NCI-H128 (cell line): ENCODE data around the gene ERC2.
"Not testable (repeated sequence)": the region's sequence is repeated elsewhere in the genome, so short reads cannot be mapped to it uniquely, and the experiment has no call there.

Experiments
- DNase-seq: peaks from one replicate; lab custom pipeline; 2025; ENCODE audit not compliant: unreplicated experiment; lab: John Stamatoyannopoulos, UW

The ERC2 gene

GRCh38 chr3:56015374-56015773 lies 452.9 kb downstream of the ERC2 start:
- not testable (repeated sequence) for DNase-seq

DNA sequence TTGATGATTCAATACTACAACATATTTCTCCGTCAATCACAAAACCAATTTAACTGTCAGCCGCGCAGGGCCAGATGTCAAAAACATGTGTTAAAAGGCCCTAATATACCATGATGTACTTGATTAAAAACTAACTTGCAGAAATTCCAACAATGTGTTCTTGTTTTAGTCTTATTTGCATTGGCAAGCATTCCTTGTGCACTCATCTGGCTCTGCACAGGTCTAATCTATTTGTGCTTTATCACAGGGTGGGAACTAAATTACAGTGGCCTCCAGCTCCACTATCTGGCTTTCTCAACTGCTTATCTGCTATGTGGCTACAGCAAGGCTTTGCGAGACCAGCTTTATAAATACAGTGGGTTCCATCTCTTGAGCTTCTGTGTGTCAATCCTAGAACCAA lies 455.5 kb downstream of the ERC2 start:
- no peak for DNase-seq

GRCh38 chr3:56005196-56005805 lies 463.0 kb downstream of the ERC2 start:
- DNase-seq, result no peak

DNA sequence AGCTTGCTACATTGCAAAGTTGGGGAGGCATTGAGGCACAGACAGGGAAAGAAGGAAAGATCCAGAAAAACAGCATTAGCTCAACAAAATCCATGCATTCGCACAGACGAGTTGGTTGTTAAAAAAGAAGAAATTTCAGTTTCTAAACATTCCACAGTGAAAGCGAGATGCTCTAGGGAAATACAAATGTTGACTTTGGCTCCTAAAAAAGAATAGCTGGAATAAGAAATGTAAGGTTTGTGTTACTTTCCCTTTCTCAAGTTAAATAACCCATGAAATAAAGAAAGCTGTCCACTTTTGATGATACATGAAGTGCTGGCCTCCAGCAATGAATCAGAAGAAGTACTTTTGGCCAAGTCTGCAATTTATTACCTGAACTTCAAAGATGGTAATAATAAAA lies 465.1 kb downstream of the ERC2 start:
- DNase-seq, result no peak

DNA sequence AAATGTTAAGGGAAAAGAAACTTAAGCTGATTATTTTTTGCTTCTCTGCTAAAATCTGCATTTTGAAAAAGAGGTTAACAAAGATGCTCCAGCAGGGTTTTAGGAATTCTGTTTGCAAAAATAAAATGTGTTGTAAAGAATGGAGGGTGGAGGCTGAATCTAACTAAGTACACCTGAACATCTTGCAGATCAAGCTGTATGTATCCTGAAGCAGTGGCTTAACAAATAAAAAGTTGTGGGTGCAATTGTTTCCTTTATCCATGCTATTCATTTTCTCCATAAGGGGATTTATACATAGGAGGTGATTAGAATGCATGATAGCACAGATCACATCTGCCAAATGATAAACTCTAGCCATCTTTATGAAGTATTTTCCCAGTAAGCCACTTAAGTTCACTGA lies 466.3 kb downstream of the ERC2 start:
- no peak for DNase-seq

DNA sequence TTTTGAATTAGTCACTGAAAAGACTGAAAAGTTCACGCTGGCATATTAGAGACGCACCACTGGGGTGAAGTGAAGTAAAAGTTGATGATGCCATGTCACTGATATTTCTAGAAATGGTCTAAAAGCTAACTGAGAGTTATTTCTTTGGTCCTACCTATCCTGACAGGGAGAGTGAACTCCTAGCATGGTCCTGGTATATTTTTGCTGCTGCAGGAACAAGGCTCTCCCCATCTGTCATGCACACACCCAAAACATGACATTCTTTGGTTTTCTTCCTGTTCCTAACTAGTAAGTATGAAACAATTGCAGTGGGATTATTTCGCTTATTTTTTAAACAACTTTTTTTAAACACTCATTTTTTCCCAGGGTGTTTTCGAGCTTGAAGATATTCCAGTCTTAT lies 466.7 kb downstream of the ERC2 start:
- no peak for DNase-seq

DNA sequence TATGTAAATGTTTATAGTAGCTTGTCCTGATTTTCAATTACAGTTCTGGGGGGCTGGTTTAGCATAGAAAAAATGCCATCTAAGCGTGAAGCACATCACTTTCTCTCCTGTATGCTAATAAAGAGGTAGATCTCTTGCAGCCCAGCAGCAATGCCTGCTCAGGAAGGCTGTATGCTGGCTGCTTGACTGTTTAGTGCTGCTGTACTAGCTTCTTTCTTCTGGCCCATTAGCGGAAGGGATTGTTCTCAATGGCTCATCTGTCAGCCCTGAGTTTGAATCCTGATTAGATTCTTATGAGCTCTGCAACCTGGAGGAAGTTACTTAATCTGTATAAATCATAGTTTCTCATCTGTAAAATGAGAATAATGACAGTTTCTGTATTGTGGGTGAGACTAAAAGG lies 478.9 kb downstream of the ERC2 start:
- no peak for DNase-seq

- no peak for DNase-seq
Measured at GRCh38 chr3:55988905-55989304, 479.4 kb downstream of the ERC2 start.

DNA sequence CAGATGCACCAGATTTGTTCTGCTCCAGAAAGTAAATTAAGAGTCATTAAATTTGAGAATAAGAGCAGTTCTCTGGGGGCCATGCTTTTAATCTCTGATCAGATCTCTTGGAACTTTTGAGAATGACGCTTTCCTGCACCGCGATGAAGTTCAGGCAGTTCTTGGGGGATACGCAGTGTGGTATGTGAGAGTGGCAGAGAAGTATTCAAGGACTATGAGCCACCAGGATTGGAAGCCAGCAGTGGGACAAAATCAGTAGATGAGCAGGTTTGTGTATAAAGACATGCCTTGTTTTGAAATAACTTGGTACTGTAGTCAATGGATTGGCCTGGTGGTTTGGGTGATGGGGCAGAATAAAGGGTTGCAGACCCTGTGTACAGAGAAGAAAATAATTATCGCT lies 483.6 kb downstream of the ERC2 start:
- no peak for DNase-seq

DNA sequence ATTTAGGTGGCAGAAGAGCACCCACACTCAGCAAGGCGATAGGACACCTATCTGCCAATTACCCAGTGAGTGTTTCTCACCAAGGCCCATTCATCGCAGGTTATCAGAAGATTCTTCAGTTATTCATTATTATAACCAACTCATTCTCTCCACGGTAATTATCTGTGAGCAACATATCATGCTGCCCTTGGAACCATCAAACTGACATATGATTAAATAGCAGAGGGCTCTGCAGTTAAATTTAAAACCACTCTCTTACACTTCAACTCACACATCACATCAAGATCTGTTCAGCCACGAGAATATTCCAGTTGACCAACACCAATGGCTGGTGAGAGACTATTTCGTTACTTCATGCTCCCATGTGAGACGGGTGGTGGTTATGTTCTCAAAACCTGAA lies 489.3 kb downstream of the ERC2 start:
- no peak for DNase-seq

- no peak for DNase-seq
Measured at GRCh38 chr3:55974421-55975165, 493.7 kb downstream of the ERC2 start.

- no peak for DNase-seq
Measured at GRCh38 chr3:55969634-55970033, 498.6 kb downstream of the ERC2 start.

DNA sequence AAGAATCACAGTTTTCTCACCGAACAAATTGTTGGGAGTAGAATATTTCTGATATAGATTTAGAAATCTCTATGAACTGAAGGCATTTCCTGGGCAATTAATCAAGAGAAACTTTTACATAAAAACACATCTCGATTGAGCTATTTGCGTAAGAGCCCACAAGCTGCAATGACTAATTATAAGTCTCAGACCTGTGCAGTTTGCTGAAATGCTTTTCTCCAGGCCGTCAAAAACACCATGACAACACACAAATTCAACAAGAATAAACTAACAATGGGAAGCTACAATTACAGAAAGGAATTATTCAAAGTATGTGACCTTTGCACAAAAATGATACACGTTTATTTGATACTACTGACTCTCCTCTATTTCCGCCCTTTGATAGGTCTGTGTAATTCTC lies 499.9 kb downstream of the ERC2 start:
- DNase-seq, result no peak

- no peak for DNase-seq
Measured at GRCh38 chr3:55966566-55966965, 501.7 kb downstream of the ERC2 start.

DNA sequence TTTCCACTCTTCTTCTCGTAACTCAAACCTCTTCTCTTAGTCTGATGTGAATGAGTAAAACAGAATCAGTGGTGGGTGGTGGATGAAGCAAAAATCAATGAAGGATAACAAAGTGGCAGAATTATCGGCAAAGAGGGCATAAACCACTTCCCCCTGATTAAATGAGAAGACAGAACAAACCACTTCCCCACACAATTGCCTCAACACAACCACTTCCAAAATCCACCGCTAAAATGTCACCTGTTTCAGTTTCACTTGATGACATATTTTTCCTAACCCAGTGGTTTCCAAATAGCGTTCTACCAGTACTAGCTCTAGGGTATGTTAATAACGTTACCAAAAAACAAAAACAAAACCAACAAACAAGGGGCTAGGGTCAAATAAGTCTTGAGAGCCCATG lies 502.5 kb downstream of the ERC2 start:
- no peak for DNase-seq

DNA sequence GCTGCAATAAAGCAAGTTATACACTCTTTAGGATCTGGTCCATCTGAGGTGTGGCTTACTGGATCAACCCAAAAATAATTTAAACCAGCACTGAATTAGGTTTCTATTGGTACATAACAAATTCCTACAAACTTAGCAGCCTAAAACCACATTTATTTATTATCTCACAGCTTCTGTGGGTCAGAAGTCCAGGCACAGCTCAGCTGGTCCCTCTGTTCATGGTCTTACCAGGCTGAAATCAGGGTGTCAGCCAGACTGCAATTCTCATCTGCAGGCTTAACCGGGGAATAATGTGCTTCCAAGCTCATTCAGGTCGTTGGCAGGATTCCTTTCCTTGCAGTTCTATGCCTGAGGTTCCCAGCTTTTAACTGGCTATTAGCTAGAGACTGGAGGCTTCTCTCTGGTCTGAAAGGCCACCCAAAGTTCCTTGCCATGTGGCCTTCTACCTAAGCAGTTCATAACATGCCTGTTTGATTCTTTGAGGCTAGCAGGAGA lies 503.7 kb downstream of the ERC2 start:
- no peak for DNase-seq

- no peak for DNase-seq
Measured at GRCh38 chr3:55963601-55964000, 504.7 kb downstream of the ERC2 start.

- no peak for DNase-seq
Measured at GRCh38 chr3:55959471-55960080, 508.7 kb downstream of the ERC2 start.

GRCh38 chr3:55958605-55959004 lies 509.7 kb downstream of the ERC2 start:
- DNase-seq, result no peak

DNA sequence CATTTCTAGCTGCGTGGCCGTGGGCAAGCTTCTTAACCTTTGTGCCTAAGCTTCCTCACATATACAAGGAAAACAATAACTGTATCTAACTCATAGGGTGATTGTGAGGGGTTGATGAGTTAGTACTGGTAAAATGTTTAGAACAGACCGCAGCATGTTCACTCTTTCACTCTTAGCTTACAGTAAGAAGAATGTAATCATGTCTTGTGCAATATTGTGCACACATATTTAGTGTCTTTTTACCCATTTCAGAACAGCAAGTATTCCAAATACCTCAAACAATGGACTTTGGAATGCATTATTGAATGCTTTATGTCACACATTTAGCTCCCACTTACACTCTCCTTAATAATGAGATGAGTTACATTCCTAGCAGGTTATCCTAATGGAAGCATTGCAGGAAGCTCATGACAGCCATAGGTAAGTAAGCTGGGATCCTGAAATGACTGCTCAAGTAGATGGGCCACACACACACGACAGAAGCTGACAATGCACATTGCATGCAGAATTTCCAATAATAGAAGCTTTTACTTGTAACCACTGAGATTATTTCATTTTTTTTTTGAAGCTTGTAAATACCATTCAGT lies 512.3 kb downstream of the ERC2 start:
- DNase-seq, result no peak

- no peak for DNase-seq
Measured at GRCh38 chr3:55951388-55951787, 516.9 kb downstream of the ERC2 start.

DNA sequence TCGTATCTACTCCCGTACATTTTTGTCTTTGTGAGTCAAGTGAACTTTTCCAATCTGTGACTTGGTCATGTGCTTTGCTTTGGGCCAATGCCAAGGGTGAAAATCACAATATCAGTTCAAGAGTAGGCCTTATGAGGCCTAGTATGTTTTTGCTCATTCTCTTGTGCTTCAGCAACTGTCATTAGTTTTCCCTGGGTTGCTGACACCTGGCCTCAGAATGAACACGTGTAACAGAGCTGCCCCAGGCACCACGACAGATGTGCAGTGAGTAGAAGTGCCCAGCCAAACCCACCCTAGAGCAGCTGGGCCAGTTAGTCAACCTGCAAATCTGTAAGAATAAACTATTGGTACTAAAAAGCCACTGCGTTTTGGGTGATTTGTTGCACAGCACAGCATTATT lies 520.9 kb downstream of the ERC2 start:
- DNase-seq, result no peak
